ENCODE measurements around the gene KIAA1671. TPM values are rescaled to one million over a fixed set of nuclear protein-coding genes. Genes with fewer than 3 reads are reported as not detected.
A peak's percentile ranks its signal among the peaks of the same experiment; 100 is the strongest.

Gene KIAA1671
- total RNA-seq, 2 experiments from 2014 or later = 6.5 to 6.8 TPM

- no peak for ATAC-seq
- Mint-ChIP-seq H3K27ac (no peak overlapping the region), H3K4me3 (no peak overlapping the region), H3K9me3 (no peaks in the 10 kb centered on the region), H3K36me3 (ENCODE audit: low read depth) (no peaks in the 10 kb centered on the region), H3K27me3 (peaks cover 5% of the 10 kb centered on the region), H3K4me1 (ENCODE audit: low read depth) (no peaks in the 10 kb centered on the region)
- ChIA-PET CTCF (interaction anchor here (1.2 to 6.2 kb wide), 7 partner anchors 10 to 265 kb away, joined by 3 to 109 read pairs (median 5); partner anchors contain the start of gene LHFPL7), POLR2A (no interaction called here)
- no peak for DNase-seq
- TF ChIP-seq CTCF (IDR thresholded peaks at IDR 0.05) = no peak
- intact Hi-C loops (cut with micrococcal nuclease) = loop anchor here (5.0 kb wide), 1 partner anchor 115 kb away; no protein-coding TSS in a partner anchor
Measured at GRCh38 chr22:24937114-24937513, 15.4 kb upstream of the KIAA1671 start.

GRCh38 chr22:24938741-24939341, 13.7 kb upstream of the KIAA1671 start:
- H3K4me1 Mint-ChIP-seq (ENCODE audit: low read depth) = no peaks in the 10 kb centered on the region
- no peak overlapping the region for H3K4me3 Mint-ChIP-seq
- H3K36me3 Mint-ChIP-seq (ENCODE audit: low read depth) = no peaks in the 10 kb centered on the region
- POLR2A ChIA-PET = interaction anchor here (0.8 kb wide), 2 partner anchors 115 to 119 kb away, joined by 3 to 4 read pairs; no protein-coding TSS in a partner anchor
- DNase-seq (peak; percentile 26), ATAC-seq (peak; percentile 68)
- no peaks in the 10 kb centered on the region for H3K9me3 Mint-ChIP-seq
- intact Hi-C loops (cut with micrococcal nuclease) = loop anchor here (5.0 kb wide), 1 partner anchor 113 kb away; no protein-coding TSS in a partner anchor
- no peak overlapping the region for H3K27ac Mint-ChIP-seq
- TF ChIP-seq CTCF (IDR thresholded peaks at IDR 0.05) = peak; percentile 85
- CTCF ChIA-PET = interaction anchor here (0.6 to 6.2 kb wide), 32 partner anchors 9 to 277 kb away, joined by 3 to 109 read pairs (median 3); partner anchors contain the start of gene LHFPL7
- peaks cover 3% of the 10 kb centered on the region for H3K27me3 Mint-ChIP-seq

- intact Hi-C loops (cut with micrococcal nuclease) = no loop called here
- ChIA-PET CTCF (interaction anchor here (0.6 to 6.2 kb wide), 2 partner anchors 9 to 109 kb away, joined by 3 to 109 read pairs; no protein-coding TSS in a partner anchor), POLR2A (no interaction called here)
- no peak for ATAC-seq
- DNase-seq = no peak
- Mint-ChIP-seq H3K27me3 (peaks cover 13% of the 10 kb centered on the region), H3K27ac (no peak overlapping the region), H3K4me3 (no peak overlapping the region), H3K36me3 (ENCODE audit: low read depth) (no peaks in the 10 kb centered on the region), H3K4me1 (ENCODE audit: low read depth) (no peaks in the 10 kb centered on the region), H3K9me3 (no peaks in the 10 kb centered on the region)
- TF ChIP-seq CTCF (IDR thresholded peaks at IDR 0.05) = no peak
Measured at GRCh38 chr22:24942301-24942700, 10.2 kb upstream of the KIAA1671 start.

GRCh38 chr22:24944217-24944937, 8.1 kb upstream of the KIAA1671 start:
- no peaks in the 10 kb centered on the region for H3K36me3 Mint-ChIP-seq (ENCODE audit: low read depth)
- H3K4me1 Mint-ChIP-seq (ENCODE audit: low read depth) = no peaks in the 10 kb centered on the region
- CTCF ChIA-PET = interaction anchor here (1.0 to 12.1 kb wide), 3 partner anchors 94 to 111 kb away, joined by 4 to 110 read pairs (median 4); no protein-coding TSS in a partner anchor
- no peaks in the 10 kb centered on the region for H3K9me3 Mint-ChIP-seq
- no peak for TF ChIP-seq CTCF (IDR thresholded peaks at IDR 0.05)
- POLR2A ChIA-PET = no interaction called here
- H3K27ac Mint-ChIP-seq = no peak overlapping the region
- DNase-seq = no peak
- no peak for ATAC-seq
- intact Hi-C loops (cut with micrococcal nuclease) = no loop called here
- peaks cover 25% of the 10 kb centered on the region for H3K27me3 Mint-ChIP-seq
- H3K4me3 Mint-ChIP-seq = no peak overlapping the region

- H3K27me3 Mint-ChIP-seq = peaks cover 33% of the 10 kb centered on the region
- CTCF ChIA-PET = interaction anchor here (12.1 kb wide), 1 partner anchor 105 kb away, joined by 110 read pairs; no protein-coding TSS in a partner anchor
Measured at GRCh38 chr22:24945430-24945829, 7.1 kb upstream of the KIAA1671 start.

More at GRCh38 chr22:24945430-24945829, 7.1 kb upstream of the KIAA1671 start:
- ATAC-seq (no peak), DNase-seq (no peak)
- H3K4me3 Mint-ChIP-seq = no peak overlapping the region
- H3K27ac Mint-ChIP-seq = no peak overlapping the region
- H3K4me1 Mint-ChIP-seq (ENCODE audit: low read depth) = peaks cover 5% of the 10 kb centered on the region
- no peaks in the 10 kb centered on the region for H3K36me3 Mint-ChIP-seq (ENCODE audit: low read depth)
- H3K9me3 Mint-ChIP-seq = no peaks in the 10 kb centered on the region
- TF ChIP-seq CTCF (IDR thresholded peaks at IDR 0.05) = no peak
- POLR2A ChIA-PET = no interaction called here
- intact Hi-C loops (cut with micrococcal nuclease) = no loop called here
